Omental fat pad (tissue), 4 donors: ENCODE results near the gene SCGB3A1. TPM values are rescaled to one million over a fixed set of nuclear protein-coding genes. Genes with fewer than 3 reads are reported as not detected.

Source experiments
- ATAC-seq: fragments of 150-250 bp; one replicate; pipeline ENCODE4 v1.9.1; 2016; ENCODE audit warnings: mild to moderate bottlenecking, moderate library complexity; ENCODE audit not compliant: low FRiP score
- DNase-seq: peaks from one replicate; pipeline ENCODE4 v3.0.0-alpha.2; 2019; ENCODE audit warnings: low spot score
- CTCF ChIP-seq, 3 donors: fragments of 450-650 bp; IDR thresholded peaks; one replicate each; pipeline ENCODE4 v1.5.1; 2016 to 2017; ENCODE audit warnings: antibody characterized with exemption in 3 of 3, mild to moderate bottlenecking in 3 of 3, moderate library complexity in 2 of 3
- total RNA-seq, 4 donors: library from RNA; depleted of rRNA; stranded (reverse); fragments of >200 nt; gene quantifications; one replicate each; pipeline ENCODE4 v1.1.0, GENCODE V29; 2016

SCGB3A1 gene
- total RNA-seq, 4 donors from 2014 or later, result not detected

GRCh38 chr5:180636016-180636402 lies 44.7 kb upstream of the SCGB3A1 start:
- no peak for TF ChIP-seq CTCF (IDR thresholded peaks at IDR 0.05)
- DNase-seq, result no peak
- no peak for ATAC-seq

GRCh38 chr5:180633283-180634177 lies 42.2 kb upstream of the SCGB3A1 start:
- no peak for TF ChIP-seq CTCF (IDR thresholded peaks at IDR 0.05)
- no peak for DNase-seq
- ATAC-seq, result no peak

- no peak for TF ChIP-seq CTCF (IDR thresholded peaks at IDR 0.05)
- DNase-seq, result no peak
- ATAC-seq, result no peak
These were observed 41.5 kb upstream of the SCGB3A1 start for GRCh38 chr5:180632768-180633167.

- no peak for DNase-seq
- TF ChIP-seq CTCF (IDR thresholded peaks at IDR 0.05), result no peak
- no peak for ATAC-seq
These were observed 40.5 kb upstream of the SCGB3A1 start for GRCh38 chr5:180631549-180632383.

- DNase-seq, result no peak
- no peak for TF ChIP-seq CTCF (IDR thresholded peaks at IDR 0.05)
- no peak for ATAC-seq
These were observed 39.1 kb upstream of the SCGB3A1 start for GRCh38 chr5:180630426-180630825.

GRCh38 chr5:180629831-180630382 lies 38.6 kb upstream of the SCGB3A1 start:
- no peak for TF ChIP-seq CTCF (IDR thresholded peaks at IDR 0.05)
- no peak for DNase-seq
- no peak for ATAC-seq
